Activated naive CD4-positive, alpha-beta T cell treated with Interleukin-2 at 50 U/mL for 16 hours (primary cell): ENCODE data around the gene PPP2R5C.
"Not testable (repeated sequence)": the region's sequence is repeated elsewhere in the genome, so short reads cannot be mapped to it uniquely, and the experiment has no call there.

ENCODE experiments used
- DNase-seq: peaks from one replicate; pipeline ENCODE4 v3.0.0-alpha.2; 2020

The PPP2R5C gene

GRCh38 chr14:101783260-101784016 lies 21.9 kb downstream of the PPP2R5C start:
- DNase-seq, result no peak

DNA sequence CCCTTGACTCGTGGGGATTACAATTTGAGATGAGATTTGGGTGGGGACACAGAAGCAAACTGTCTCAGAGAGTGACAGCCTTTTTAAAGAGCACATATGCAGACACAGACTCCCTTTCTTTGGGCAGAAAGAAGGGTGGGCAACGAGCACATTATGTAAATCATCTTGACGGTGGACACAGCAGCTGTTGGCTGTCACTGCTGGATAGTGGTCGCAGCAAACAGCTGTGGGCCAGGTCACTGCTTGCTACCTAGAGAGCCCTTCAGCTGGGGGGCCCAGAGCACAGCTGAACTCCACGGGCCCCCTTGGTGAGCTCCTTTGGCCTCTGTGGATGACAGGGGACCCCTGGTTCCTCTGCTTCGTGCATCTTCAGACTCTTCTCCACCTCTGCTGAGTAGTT lies 23.1 kb downstream of the PPP2R5C start:
- DNase-seq, result no peak

- DNase-seq, result no peak
Measured at GRCh38 chr14:101788016-101788635, 26.6 kb downstream of the PPP2R5C start.

DNA sequence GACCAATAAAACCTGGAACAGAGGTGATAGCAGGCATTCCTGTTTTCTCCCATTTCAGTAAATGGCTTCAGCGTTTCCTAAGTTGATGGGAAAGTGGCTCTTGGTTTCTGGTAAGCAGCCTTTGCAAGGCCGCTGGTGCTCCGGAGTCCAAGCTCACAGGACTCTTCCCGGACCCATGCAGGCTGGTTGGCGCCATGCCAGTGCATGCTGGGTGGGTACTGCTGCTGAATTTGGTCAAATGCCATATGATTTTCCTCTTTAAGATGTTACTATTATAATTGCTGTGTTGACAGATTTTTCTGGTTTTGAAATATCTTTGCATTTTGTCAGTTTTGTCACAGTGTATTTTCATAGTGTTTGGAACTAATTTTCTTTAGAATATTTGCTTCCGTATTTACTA lies 27.7 kb downstream of the PPP2R5C start:
- DNase-seq, result no peak

DNA sequence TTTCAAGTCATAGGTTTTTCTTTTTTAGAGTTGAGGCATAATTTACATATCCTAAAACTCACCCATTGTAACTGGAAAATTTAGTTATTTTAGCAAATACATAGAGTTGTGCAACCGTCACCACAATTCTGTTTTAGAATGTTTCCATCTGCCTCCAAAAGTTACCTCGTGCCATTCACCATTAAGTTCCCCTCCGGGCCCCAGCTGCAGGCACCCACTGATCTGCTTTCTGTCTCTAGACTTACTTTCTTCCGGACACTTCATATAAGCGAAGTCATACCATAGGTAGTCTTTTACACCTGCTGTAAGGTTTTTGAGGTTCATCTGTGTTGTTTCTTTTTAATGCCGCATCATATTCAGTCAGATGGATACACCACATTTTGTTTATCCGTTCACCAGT lies 28.7 kb downstream of the PPP2R5C start:
- no peak for DNase-seq

- no peak for DNase-seq
Measured at GRCh38 chr14:101791919-101792572, 30.5 kb downstream of the PPP2R5C start.

DNA sequence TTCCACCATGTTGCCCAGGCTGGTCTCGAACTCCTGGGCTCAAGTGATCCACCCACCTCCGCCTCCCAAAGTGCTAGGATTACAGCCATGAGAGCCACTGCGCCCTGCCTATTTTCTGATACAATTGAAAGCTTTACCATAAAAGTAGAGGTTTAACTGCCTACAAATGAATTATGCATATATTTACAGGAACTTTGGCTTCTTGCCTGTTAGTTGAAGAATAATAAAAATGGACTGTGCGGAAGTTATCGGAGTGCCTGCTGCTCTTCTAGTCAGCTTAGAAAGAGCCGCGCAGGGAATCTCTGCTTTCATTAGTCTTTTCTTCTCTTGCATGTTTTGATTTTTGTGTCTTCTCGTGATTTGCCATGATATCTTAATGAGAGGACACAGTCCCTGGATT lies 34.5 kb downstream of the PPP2R5C start:
- no peak for DNase-seq

DNA sequence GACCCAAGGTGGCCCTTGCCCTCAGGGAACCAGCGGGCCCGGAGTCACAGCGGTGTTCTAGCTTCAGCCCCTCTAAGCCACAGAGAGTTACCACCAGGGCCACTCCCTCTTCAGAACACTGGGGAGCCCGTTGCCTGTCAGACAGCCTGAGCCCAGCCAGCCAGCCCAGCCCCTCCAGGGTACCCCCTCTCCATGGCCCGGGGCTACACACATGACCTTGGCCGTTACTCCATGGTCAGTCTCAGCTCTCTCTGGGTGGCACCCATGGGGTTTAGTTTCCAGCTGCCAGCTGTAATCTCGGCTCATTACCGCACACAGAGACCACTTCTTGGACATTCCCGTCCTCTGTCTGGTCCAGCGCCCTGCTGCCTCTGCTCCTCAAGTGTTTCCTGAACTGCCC lies 35.0 kb downstream of the PPP2R5C start:
- no peak for DNase-seq

DNA sequence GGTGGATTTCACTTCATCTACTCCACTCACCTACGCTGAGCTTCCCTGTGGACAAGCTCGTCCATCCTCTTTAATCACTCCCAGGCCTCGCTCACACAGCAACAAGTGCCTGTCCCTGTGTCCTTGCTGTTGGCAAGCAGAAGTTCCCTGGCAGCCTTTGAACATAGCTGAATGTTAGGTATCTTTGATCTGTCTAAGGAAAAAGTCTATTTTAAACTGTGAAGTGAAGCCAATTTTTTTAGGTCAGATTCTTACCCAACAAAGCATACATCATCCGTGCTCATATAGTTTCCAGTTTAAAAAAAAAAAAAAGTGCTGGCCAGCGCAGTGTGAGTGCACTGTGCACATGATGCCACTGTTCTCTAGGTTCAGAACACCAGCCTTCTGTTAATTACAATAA lies 36.3 kb downstream of the PPP2R5C start:
- DNase-seq, result no peak

DNA sequence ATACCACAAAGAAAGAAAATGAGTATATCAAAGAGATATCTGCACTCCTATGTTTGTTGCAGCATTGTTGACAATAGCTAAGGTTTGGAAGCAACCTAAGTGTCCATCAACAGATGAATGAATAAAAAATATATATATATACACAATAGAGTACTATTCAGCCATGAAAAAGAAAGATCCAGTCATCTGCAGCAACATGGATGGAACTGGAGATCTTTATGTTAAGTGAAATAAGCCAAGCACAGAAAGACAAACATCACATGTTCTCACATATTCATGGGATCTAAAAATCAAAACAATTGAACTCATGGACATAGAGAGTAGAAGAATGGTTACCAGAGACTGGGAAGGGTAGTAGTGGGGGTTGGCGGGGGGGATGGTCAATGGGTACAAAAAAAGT lies 42.9 kb downstream of the PPP2R5C start:
- DNase-seq, result not testable (repeated sequence)

GRCh38 chr14:101806252-101806651 lies 44.7 kb downstream of the PPP2R5C start:
- DNase-seq, result not testable (repeated sequence)

GRCh38 chr14:101808020-101808641 lies 46.6 kb downstream of the PPP2R5C start:
- no peak for DNase-seq

- no peak for DNase-seq
Measured at GRCh38 chr14:101808894-101809670, 47.6 kb downstream of the PPP2R5C start.

GRCh38 chr14:101809671-101810514 lies 48.4 kb downstream of the PPP2R5C start:
- DNase-seq, result peak; percentile 80

- DNase-seq, result no peak
Measured at GRCh38 chr14:101810897-101811621, 49.5 kb downstream of the PPP2R5C start.

DNA sequence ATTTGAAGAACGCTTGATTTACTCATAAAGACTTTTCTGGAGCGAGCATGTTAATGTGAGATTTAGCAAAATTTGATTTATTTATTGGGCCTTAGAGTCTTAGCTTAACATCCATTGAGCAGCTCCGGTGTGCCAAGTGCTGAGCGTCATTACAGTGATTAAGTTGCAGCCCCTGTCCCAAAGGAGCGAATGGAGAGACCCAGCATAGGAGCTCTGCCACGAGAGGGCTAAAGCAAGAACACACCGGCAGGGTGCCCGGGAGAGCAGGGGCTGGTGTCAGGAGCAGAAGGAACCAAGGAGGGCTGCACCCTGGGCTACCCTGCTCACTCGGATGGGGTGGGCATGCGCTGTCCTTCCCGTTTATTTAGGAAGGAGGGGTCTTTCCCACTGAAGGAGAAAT lies 50.6 kb downstream of the PPP2R5C start:
- no peak for DNase-seq

GRCh38 chr14:101813171-101813759 lies 51.8 kb downstream of the PPP2R5C start:
- DNase-seq, result no peak

DNA sequence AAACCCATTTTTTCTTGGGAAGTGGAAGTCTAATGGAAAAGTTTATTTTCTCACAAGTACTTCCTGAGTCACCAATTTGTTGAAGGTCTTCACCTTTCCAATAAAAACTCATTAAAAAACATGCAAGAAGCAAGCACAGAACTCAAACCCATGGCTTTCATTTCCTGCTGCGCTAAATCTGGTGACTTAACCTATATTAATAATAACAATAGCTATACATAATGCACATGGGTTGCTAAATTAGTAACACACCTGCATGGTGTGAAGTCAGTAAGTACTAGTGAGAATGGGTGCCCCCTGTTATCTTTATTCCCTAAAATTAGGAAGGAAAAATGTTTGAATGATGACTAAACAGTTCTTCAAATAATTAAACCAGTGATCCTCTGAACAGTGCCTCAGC lies 52.3 kb downstream of the PPP2R5C start:
- no peak for DNase-seq

DNA sequence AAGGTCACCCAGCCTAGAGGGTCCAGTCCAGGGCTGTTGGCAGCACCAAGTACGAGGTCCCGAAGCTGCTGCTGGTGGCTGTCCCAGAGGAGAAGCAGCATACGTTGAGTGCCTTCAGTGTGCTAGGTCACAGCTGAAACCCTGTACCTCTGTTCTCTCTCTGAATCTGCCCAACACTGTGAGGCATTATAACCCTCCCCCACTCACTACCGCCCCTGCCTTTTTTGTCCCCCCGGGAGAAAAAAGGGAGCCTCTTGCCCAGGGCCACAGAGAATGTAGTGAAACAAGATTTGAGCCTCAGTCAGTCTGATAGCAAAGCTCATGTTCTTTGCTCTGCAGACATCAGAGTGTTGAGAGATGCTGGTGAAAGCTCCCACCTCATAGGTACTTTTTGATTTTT lies 53.4 kb downstream of the PPP2R5C start:
- DNase-seq, result no peak

DNA sequence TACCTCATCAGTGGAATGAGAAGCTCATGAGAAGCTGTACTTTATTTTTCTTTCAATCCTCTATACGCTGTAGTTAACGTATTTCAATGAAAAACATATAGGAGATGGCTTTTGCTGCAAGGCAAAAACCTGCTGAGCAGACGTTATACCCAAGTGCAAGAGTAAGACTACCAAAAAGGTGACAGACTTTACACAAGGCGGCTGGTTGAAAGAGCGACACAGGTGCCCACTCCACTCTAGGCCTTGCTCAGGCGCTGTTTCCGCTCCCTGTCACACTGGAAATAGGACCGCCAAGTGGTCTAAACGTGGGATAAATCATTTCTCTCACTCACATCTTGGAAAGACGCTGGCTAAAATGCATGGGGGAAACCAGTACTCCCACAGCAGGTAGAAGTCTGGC lies 54.5 kb downstream of the PPP2R5C start:
- no peak for DNase-seq

DNA sequence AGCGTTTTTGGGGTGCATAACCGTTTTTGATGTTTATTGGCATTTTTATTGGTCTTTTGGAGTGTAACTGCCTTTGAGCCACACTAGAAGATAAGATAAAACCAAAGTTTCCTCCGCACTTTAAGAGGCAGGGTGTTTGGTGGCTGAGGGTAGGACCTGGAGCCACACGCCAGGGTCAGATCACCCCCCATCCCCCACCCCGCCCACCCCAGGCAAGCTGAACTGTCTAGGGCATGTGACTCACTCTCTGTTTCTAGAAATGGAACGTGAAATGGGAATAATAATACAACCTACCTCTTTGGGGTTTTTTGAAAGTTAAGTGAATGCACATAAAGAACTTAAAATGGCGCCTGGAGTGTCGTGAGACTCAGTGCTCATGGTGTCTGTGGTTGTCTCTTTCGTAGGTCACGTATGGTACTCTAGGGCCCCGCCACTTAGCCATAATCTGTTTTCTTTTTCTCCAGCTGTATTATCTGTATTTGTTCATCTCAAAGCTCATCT lies 56.0 kb downstream of the PPP2R5C start:
- peak; percentile 55 for DNase-seq
